HCT116 (cell line): ENCODE results near the gene FAN1. TPM values are rescaled to one million over a fixed set of nuclear protein-coding genes. Genes with fewer than 3 reads are reported as not detected.

Source experiments
- ATAC-seq: fragments of 200-7000 bp; cut with Tn5 transposase; 2 replicates; pipeline ENCODE4 v1.9.1; 2020; ENCODE audit warnings: mild to moderate bottlenecking, moderate library complexity
- BruUV-seq: library from RNA; stranded (reverse); fragments of 400-500 nt; replicated peaks from 2 replicates; lab custom pipeline; 2021; lab: Mats Ljungman, UMichigan
- CTCF ChIA-PET: fragments of 300-600 bp; sonication (Branson Sonifier 250); formaldehyde crosslinking; loops from one replicate; lab custom pipeline; 2021; ENCODE audit warnings: antibody characterized with exemption; lab: Charles Lee
- POLR2A ChIA-PET: fragments of 300-600, 350-600 bp; sonication (Branson Sonifier 250); formaldehyde crosslinking; loops from one replicate; lab custom pipeline; 2021; ENCODE audit warnings: antibody characterized with exemption; lab: Charles Lee
- RAD21 ChIA-PET, 2 experiments: fragments of 300-600 bp; sonication (Branson Sonifier 250); formaldehyde crosslinking; loops; one replicate each; lab custom pipeline; 2023; ENCODE audit warnings: low total read pairs in 2 of 2; ENCODE audit not compliant: uncharacterized antibody in 2 of 2, unreplicated experiment in 2 of 2, low non-redundant PET in 1 of 2; lab: Charles Lee
- DNase-seq: peaks from one replicate; pipeline ENCODE4 v3.0.0-alpha.2; 2010; ENCODE audit warnings: low read depth, low spot score
- H2AFZ ChIP-seq: fragments of 200-600 bp; shearing (Covaris generic), sonication (generic); 2 replicates; pipeline ENCODE4 v1.6.1; 2017; ENCODE audit warnings: low read depth, mixed run types, mixed read lengths, antibody characterized with exemption, low read length; ENCODE audit not compliant: poor library complexity, severe bottlenecking
- H3K27ac ChIP-seq: 2 replicates; pipeline ENCODE4 v1.5.1; 2012; ENCODE audit warnings: low read depth, low read length
- H3K27me3 ChIP-seq: fragments of 200-600 bp; sonication (generic); 2 replicates; pipeline ENCODE4 v1.6.1; 2016; ENCODE audit warnings: mixed run types, low read length, mixed read lengths; ENCODE audit not compliant: insufficient read depth
- H3K36me3 ChIP-seq, 2 experiments: fragments of 200-500 bp in 1 of 2; fragments of 200-600 bp in 1 of 2; sonication (Bioruptor generic) in 1 of 2; sonication (generic) in 1 of 2; 2 replicates each; pipeline versions ENCODE4 v1.5.1 to v1.6.1; 2014 to 2016; ENCODE audit warnings: low read length in 2 of 2, inconsistent platforms in 1 of 2, mixed read lengths in 1 of 2, mixed run types in 1 of 2; ENCODE audit not compliant: insufficient read depth in 2 of 2, control insufficient read depth in 1 of 2
- H3K4me1 ChIP-seq, 2 experiments: fragments of 200-600 bp in 1 of 2; sonication (generic) in 1 of 2; 2 replicates each; pipeline versions ENCODE4 v1.5.1 to v1.6.1; 2012 to 2017; ENCODE audit warnings: low read length in 2 of 2, inconsistent platforms in 1 of 2, mild to moderate bottlenecking in 1 of 2, mixed read lengths in 1 of 2, mixed run types in 1 of 2, moderate library complexity in 1 of 2; ENCODE audit not compliant: insufficient read depth in 2 of 2, control insufficient read depth in 1 of 2
- H3K4me2 ChIP-seq: fragments of 200-600 bp; sonication (generic); 2 replicates; pipeline ENCODE4 v1.6.1; 2017; ENCODE audit warnings: mixed run types, low read length, mixed read lengths
- H3K4me3 ChIP-seq, 2 experiments: fragments of 200-600 bp in 1 of 2; sonication (generic) in 1 of 2; replicated peaks in 1 of 2; 2 replicates each; pipeline ENCODE4 v1.5.1; 2011 to 2016; ENCODE audit warnings: low read length in 2 of 2, control low read depth in 1 of 2, low read depth in 1 of 2, mild to moderate bottlenecking in 1 of 2, mixed read lengths in 1 of 2, mixed run types in 1 of 2
- H3K79me2 ChIP-seq: fragments of 200-600 bp; sonication (generic); 2 replicates; pipeline ENCODE4 v1.6.1; 2017; ENCODE audit warnings: mild to moderate bottlenecking, mixed run types, low read length, moderate library complexity, mixed read lengths; ENCODE audit not compliant: insufficient read depth
- H3K9ac ChIP-seq: fragments of 200-600 bp; sonication (generic); 2 replicates; pipeline ENCODE4 v1.6.1; 2016; ENCODE audit warnings: low read length, mixed read lengths
- H3K9me2 ChIP-seq: fragments of 200-600 bp; sonication (generic), shearing (Covaris generic); 2 replicates; pipeline ENCODE4 v1.6.1; 2017; ENCODE audit warnings: mixed run types, mild to moderate bottlenecking, moderate library complexity; ENCODE audit not compliant: insufficient read depth
- H3K9me3 ChIP-seq, 2 experiments: fragments of 200-500 bp in 1 of 2; fragments of 200-600 bp in 1 of 2; sonication (Bioruptor generic) in 1 of 2; sonication (generic) in 1 of 2; 2 replicates each; pipeline ENCODE4 v1.6.1; 2014 to 2017; ENCODE audit warnings: low read length in 2 of 2, mixed read lengths in 2 of 2, inconsistent platforms in 1 of 2, low read depth in 1 of 2, mild to moderate bottlenecking in 1 of 2, mixed run types in 1 of 2, moderate library complexity in 1 of 2; ENCODE audit not compliant: control insufficient read depth in 1 of 2, insufficient read depth in 1 of 2
- H4K20me1 ChIP-seq: fragments of 200-600 bp; sonication (generic), shearing (Covaris generic); 2 replicates; pipeline ENCODE4 v1.6.1; 2017; ENCODE audit warnings: mixed run types, mild to moderate bottlenecking, moderate library complexity; ENCODE audit not compliant: insufficient read depth
- CBX3 ChIP-seq: IDR thresholded peaks from 2 replicates; pipeline ENCODE4 v1.6.1; 2012; ENCODE audit warnings: low read depth
- CEBPB ChIP-seq: IDR thresholded peaks from 2 replicates; pipeline ENCODE4 v1.6.1; 2012; ENCODE audit warnings: low read depth
- EGR1 ChIP-seq: IDR thresholded peaks from 2 replicates; pipeline ENCODE4 v1.6.1; 2012; ENCODE audit warnings: low read depth
- ELF1 ChIP-seq: IDR thresholded peaks from 2 replicates; pipeline ENCODE4 v1.6.1; 2012; ENCODE audit warnings: low read depth, borderline replicate concordance
- EZH2phosphoT487 ChIP-seq: fragments of 200-600 bp; IDR thresholded peaks from 2 replicates; pipeline ENCODE4 v1.6.1; 2018; ENCODE audit warnings: antibody characterized with exemption, borderline replicate concordance
- JUND ChIP-seq: IDR thresholded peaks from 2 replicates; pipeline ENCODE4 v1.6.1; 2012
- POLR2A ChIP-seq: IDR thresholded peaks from 2 replicates; pipeline ENCODE4 v1.7.0; 2011; ENCODE audit warnings: borderline replicate concordance; ENCODE audit not compliant: insufficient read depth, insufficient read length; ENCODE audit errors: extremely low read depth
- RAD21 ChIP-seq: IDR thresholded peaks from 2 replicates; pipeline ENCODE4 v1.6.1; 2012; ENCODE audit warnings: low read depth, mild to moderate bottlenecking
- SIN3A ChIP-seq: IDR thresholded peaks from 2 replicates; pipeline ENCODE4 v1.6.1; 2012; ENCODE audit warnings: low read depth
- SP1 ChIP-seq: IDR thresholded peaks from 2 replicates; pipeline ENCODE4 v1.6.1; 2012; ENCODE audit warnings: low read depth
- SRF ChIP-seq: IDR thresholded peaks from 2 replicates; pipeline ENCODE4 v1.6.1; 2012; ENCODE audit warnings: low read depth
- TCF7L2 ChIP-seq: IDR thresholded peaks from 2 replicates; pipeline ENCODE4 v1.7.0; 2011; ENCODE audit warnings: borderline replicate concordance, inconsistent platforms; ENCODE audit not compliant: insufficient read depth, insufficient read length; ENCODE audit errors: extremely low read depth
- YY1 ChIP-seq: IDR thresholded peaks from 2 replicates; pipeline ENCODE4 v1.6.1; 2011; ENCODE audit warnings: low read length, low read depth, moderate library complexity, mild to moderate bottlenecking; ENCODE audit not compliant: insufficient replicate concordance; ENCODE audit errors: extremely low read depth
- ZFX ChIP-seq: fragments of 450-650 bp; IDR thresholded peaks from 2 replicates; pipeline ENCODE4 v1.6.1; 2017
- intact Hi-C: fragments of 100-400 bp; cut with micrococcal nuclease; formaldehyde crosslinking; loops from 2 replicates; pipeline ENCODE4 v1.10.0; 2022
- total RNA-seq: library from RNA; stranded (reverse); gene quantifications from one replicate; pipeline ENCODE4 v1.2.1, GENCODE V29; 2021; ENCODE audit not compliant: unreplicated experiment
- TF ChIP-seq, protein P1 (sequence below): IDR thresholded peaks from 2 replicates; pipeline ENCODE4 v1.6.1; 2012
- TF ChIP-seq, protein P2 (sequence below), 3 experiments: fragments of 200-600 bp in 1 of 3; sonication (generic) in 1 of 3; IDR thresholded peaks in 2 of 3; conservative IDR thresholded peaks in 1 of 3; 2 replicates each; pipeline ENCODE4 v1.5.1; 2012 to 2017; ENCODE audit warnings: low read depth in 2 of 3, low read length in 2 of 3, antibody characterized with exemption in 1 of 3, borderline replicate concordance in 1 of 3, control low read depth in 1 of 3, mild to moderate bottlenecking in 1 of 3, mixed read lengths in 1 of 3, mixed run types in 1 of 3, moderate library complexity in 1 of 3; ENCODE audit not compliant: insufficient read depth in 1 of 3

Gene FAN1
- total RNA-seq, 1 experiment from 2014 or later: 17.4 TPM

DNA sequence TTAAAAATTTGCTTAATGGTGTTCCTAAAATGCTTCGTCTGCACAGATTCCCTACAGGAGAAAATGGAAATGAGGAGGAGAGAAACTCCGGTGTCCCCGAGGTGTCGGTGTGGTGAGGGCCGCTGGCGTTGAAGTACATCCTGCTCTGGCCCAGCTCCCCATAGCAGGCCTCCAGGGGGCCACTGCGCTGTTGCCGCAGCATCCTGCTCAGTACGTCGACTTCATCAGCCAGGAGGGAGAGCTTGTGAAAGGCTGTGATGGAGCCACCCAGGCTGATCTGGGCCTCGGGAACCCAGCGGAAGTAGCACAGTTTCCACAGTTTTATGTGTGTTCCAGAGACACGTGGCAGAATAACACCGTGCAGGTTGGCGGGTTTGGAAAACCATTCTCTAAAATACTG lies 37.8 kb downstream of the FAN1 start:
- Histone ChIP-seq H3K4me1 (no peaks in the 10 kb centered on the region), H3K9me2 (no peaks in the 10 kb centered on the region), H3K27ac (no peak overlapping the region), H3K79me2 (no peaks in the 10 kb centered on the region), H3K9ac (no peak overlapping the region), H3K36me3 (peaks cover 28 to 37% of the 10 kb centered on the region in 2 experiments), H3K4me2 (no peak overlapping the region), H3K4me3 (no peak overlapping the region), H2AFZ (no peak overlapping the region), H3K9me3 (no peaks in the 10 kb centered on the region), H4K20me1 (no peaks in the 10 kb centered on the region), H3K27me3 (no peaks in the 10 kb centered on the region)
- ChIA-PET CTCF (no interaction called here), RAD21 (no interaction called here), POLR2A (no interaction called here)
- BruUV-seq: no TSS peak
- DNase-seq (no peak), ATAC-seq (no peak)
- TF ChIP-seq, protein P1, sequence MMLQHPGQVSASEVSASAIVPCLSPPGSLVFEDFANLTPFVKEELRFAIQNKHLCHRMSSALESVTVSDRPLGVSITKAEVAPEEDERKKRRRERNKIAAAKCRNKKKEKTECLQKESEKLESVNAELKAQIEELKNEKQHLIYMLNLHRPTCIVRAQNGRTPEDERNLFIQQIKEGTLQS: no peak
- TF ChIP-seq YY1: no peak
- no peak for TF ChIP-seq SIN3A
- TF ChIP-seq EZH2phosphoT487: no peak
- TF ChIP-seq CEBPB: no peak
- TF ChIP-seq, protein P2, sequence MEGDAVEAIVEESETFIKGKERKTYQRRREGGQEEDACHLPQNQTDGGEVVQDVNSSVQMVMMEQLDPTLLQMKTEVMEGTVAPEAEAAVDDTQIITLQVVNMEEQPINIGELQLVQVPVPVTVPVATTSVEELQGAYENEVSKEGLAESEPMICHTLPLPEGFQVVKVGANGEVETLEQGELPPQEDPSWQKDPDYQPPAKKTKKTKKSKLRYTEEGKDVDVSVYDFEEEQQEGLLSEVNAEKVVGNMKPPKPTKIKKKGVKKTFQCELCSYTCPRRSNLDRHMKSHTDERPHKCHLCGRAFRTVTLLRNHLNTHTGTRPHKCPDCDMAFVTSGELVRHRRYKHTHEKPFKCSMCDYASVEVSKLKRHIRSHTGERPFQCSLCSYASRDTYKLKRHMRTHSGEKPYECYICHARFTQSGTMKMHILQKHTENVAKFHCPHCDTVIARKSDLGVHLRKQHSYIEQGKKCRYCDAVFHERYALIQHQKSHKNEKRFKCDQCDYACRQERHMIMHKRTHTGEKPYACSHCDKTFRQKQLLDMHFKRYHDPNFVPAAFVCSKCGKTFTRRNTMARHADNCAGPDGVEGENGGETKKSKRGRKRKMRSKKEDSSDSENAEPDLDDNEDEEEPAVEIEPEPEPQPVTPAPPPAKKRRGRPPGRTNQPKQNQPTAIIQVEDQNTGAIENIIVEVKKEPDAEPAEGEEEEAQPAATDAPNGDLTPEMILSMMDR (IDR thresholded peaks at IDR 0.05 in 2 of 3, conservative IDR thresholded peaks at IDR 0.05 in 1 of 3; ENCODE audit: borderline replicate concordance in 1 of 3, insufficient read depth in 1 of 3, low read depth in 2 of 3, low read length in 2 of 3): no peak
- no peak for TF ChIP-seq ELF1
- no peak for TF ChIP-seq CBX3
- no peak for TF ChIP-seq TCF7L2
- no peak for TF ChIP-seq SRF
- TF ChIP-seq EGR1: no peak
- TF ChIP-seq ZFX: no peak
- no peak for TF ChIP-seq JUND
- TF ChIP-seq SP1: no peak
- no peak for TF ChIP-seq POLR2A
- no peak for TF ChIP-seq RAD21
- intact Hi-C loops: no loop called here
